ENCODE data around the gene SESTD1. TPM values are rescaled to one million over a fixed set of nuclear protein-coding genes. Genes with fewer than 3 reads are reported as not detected.
A peak's percentile ranks its signal among the peaks of the same experiment; 100 is the strongest.
"Not testable (repeated sequence)": the region's sequence is repeated elsewhere in the genome, so short reads cannot be mapped to it uniquely, and the experiment has no call there.

The SESTD1 gene
- total RNA-seq, 1 donor from 2014 or later, result 25.2 TPM

DNA sequence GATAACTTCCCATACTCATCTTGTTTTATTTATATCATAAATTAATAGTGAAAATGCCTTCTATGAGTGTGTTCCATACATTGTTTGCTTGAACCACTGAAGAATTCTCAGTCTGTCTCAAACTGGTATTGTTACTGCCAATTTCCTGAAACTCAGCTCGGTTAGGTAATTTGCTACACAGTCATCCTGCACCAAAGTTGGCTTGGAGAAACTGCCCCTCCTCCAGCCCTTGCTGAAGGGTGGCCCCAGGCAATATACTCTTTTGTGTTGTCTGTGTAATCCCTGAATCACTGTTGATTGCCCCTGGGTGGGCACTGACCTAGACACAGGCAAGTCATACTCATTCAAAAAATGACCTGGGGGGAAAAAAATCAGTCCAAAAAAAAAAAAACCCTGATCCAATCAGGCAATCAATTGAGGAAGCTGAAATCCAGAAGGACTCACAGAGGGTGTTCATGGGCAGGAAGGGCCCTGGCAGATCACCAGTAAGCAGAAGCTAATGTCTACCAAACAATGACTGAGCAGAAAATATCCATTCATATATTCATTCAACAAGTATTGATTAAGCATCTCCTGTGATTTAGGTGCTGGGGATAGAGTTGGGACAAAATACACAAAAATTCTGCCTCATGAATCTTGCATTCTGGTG lies 3.8 kb upstream of the SESTD1 start:
- peak; percentile 34 to 52 for DNase-seq (ENCODE audit: low read depth in 2 of 2)

GRCh38 chr2:179266271-179266670 lies 1.6 kb upstream of the SESTD1 start:
- DNase-seq (ENCODE audit: low read depth in 2 of 2), result no peak

DNA sequence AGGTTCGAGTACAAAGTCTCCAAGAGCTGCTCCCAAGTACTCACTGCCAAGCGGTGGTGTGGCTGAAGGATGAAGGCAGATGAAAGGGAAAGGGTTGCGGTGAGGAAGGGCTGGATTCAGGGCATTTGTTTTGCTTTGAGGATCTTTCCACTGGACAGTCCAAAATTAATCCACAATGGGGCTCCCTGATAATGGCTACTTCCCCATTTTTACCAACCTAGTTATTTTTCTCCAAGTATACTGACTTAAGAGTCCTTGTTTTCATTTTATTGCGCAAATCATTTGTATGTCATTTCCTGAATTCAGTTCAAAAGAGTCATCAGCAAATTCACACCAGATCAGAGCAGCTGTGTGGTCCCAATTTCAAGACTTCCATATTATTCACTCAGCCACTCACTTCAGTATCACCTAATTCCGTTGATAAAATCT lies 464 bp upstream of the SESTD1 start:
- peak in 1 of 2 donors; percentile 68 for DNase-seq (ENCODE audit: low read depth in 2 of 2)

DNA sequence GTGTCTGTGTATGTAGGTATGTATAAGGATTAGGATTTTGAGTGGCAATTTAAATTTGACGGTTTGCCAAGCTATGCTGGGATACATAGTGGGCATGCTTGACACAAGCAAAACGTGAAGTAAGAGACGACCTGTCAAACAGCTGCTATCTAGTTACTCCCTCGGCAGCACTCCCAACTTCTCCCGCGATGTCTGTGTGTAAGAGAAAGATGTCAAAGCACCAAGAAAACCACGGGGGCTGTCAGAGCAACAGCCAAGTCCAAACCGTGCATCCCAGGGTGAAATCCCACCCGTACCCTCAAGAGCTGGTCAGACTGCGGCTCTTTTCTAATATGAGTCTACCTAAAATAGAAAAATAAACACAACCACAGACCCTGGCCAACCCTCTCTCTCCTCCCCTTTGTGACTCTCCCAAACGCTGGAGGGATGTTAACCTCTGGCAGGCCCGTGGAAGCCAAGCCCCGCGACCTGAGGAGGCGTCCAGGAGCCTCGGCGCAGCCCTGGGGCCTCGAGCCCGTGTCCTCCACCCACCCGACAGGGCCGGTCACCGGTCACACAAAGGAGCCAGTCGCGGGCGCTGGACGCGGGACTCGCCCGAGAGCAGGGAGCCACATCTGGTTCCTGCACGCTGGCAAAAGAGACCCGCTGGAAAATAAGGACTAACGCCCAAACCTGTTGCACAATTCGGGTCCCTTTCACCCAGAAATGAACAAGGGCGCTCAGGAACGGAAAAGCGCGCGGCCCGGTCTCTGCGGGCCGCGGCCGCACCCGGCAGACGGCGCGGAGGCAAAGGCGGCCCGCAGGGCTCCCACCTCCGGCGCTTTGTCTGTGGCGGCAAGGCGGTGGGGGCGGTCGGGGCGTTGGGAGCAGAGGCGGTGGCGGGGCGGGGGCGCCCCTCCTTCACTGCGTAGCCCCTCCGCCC lies 925 bp downstream of the SESTD1 start:
- peak; percentile 55 to 61 for DNase-seq (ENCODE audit: low read depth in 2 of 2)

GRCh38 chr2:179263015-179263414 lies 1.6 kb downstream of the SESTD1 start:
- DNase-seq (ENCODE audit: low read depth in 2 of 2), result peak; percentile 51 to 68

DNA sequence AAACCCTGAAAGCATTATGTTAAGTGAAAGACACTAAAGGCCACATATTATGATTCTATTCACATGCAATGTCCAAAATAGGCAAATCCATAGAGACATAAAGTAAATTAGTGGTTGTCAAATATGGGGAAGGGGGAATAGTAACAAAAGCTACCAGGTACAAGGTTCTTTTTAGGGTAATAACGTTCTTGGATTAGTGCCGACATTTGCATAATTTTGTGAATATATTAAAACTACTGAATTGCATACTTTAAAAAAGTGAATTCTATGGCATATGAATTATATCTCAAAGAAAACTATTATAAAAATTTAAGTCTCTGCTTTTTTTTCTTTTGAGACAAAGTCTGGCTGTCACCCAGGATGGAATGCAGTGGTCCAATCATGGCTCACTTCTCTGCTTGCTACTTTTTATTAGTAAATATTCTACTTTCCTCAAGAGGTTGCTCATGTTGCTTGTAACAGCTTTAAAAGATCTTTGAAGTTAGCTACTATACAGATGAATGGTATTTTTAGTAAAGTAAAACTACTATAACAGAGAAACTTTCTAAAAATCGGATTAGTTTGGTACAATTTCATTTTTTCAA lies 2.5 kb downstream of the SESTD1 start:
- no peak for DNase-seq (ENCODE audit: low read depth in 2 of 2)

GRCh38 chr2:179261151-179261825 lies 3.3 kb downstream of the SESTD1 start:
- DNase-seq (ENCODE audit: low read depth in 2 of 2), result no peak

- DNase-seq (ENCODE audit: low read depth in 2 of 2), result no peak
Measured at GRCh38 chr2:179260224-179260623, 4.4 kb downstream of the SESTD1 start.

- no peak for DNase-seq (ENCODE audit: low read depth in 2 of 2)
Measured at GRCh38 chr2:179255129-179255528, 9.5 kb downstream of the SESTD1 start.

GRCh38 chr2:179253226-179253625 lies 11.4 kb downstream of the SESTD1 start:
- no peak for DNase-seq (ENCODE audit: low read depth in 2 of 2)

DNA sequence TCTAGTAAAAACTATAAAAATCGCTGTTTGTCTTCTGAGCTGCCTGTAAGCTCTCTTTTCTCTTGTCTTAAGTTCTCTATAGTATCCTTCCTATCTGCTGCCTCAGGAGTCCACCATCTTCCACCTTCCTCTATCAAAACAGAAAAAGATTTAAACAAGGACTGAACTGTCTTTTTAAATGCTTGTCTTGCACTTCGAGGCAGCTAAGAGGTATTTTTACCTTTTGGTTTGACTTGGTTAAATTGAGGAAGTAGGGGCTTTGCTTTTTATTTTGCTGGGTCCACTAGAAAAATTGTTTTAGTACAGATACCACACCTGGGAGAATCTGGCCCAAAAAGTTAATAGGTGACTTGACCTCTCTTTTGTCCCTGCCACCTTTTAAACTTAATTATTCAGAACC lies 12.2 kb downstream of the SESTD1 start:
- no peak for DNase-seq (ENCODE audit: low read depth in 2 of 2)

- DNase-seq (ENCODE audit: low read depth in 2 of 2), result no peak
Measured at GRCh38 chr2:179251870-179252269, 12.8 kb downstream of the SESTD1 start.

GRCh38 chr2:179250848-179251504 lies 13.7 kb downstream of the SESTD1 start:
- no peak for DNase-seq (ENCODE audit: low read depth in 2 of 2)

- DNase-seq (ENCODE audit: low read depth in 2 of 2), result no peak
Measured at GRCh38 chr2:179250095-179250494, 14.5 kb downstream of the SESTD1 start.

GRCh38 chr2:179248024-179248348 lies 16.6 kb downstream of the SESTD1 start:
- DNase-seq (ENCODE audit: low read depth in 2 of 2), result no peak

GRCh38 chr2:179247318-179248023 lies 17.2 kb downstream of the SESTD1 start:
- DNase-seq (ENCODE audit: low read depth in 2 of 2), result no peak

GRCh38 chr2:179245843-179246242 lies 18.8 kb downstream of the SESTD1 start:
- DNase-seq (ENCODE audit: low read depth in 2 of 2), result not testable (repeated sequence)

DNA sequence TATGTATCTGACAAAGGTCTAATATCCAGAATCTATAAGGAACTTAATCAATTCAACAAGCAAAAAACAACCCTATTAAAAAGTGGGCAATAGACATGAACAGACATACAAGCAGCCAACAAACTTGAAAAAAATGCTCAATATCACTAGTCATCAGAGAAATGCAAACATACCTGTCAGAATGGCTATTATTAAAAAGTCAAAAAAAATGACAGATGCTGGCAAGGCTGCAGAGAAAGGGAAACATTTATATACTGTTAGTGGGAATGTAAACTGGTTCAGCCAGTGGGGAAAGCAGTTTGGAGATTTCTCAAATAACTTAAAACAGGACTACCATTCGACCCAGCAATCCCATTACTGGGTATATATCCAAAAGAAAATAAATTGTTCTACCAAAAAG lies 21.6 kb downstream of the SESTD1 start:
- DNase-seq (ENCODE audit: low read depth in 2 of 2), result no peak

DNA sequence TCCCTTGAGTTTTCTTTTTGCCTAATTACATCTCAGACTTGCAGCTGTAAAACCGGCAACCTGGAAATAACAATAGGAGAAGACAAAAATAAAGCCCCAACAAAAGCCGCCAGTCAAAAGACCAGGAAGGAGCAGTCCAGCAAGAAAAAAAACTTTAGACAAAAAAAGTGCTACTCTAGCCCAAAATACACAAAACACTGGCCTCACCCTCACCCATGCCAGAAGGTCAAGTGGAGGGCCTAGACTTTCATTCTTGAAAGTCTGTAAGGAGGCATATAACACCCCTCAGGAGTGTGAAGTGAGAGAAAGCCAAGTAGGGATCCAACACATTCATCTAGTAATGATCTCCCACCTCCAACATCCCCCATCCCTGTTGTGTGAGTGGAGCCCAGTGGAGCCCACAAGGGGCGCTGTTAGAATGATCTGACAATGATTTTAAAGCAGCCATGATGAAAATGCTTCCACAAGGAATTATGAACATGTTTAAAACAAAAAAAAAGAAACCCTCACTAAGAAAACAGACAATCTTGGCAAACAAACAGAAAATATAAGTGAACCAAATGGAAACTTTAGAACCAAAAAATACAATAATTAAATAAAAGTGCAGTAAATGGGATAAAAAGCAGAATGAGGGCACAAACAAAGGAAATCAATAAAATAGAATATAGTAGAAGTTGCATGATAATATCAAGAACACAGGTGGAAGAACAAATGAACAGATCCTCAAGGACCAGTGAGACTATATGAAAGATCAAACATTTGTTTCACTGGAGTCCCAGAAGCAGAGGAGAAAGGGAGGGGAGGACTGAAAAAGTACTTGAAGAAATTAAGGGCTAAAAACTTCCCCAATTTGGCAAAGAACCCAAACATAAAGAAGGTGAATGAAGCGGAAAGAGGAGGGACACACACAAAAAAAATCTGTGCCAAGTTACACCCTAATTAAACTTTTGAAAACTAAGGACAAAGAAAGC lies 23.9 kb downstream of the SESTD1 start:
- peak in 1 of 2 donors; percentile 2 for DNase-seq (ENCODE audit: low read depth in 2 of 2)

GRCh38 chr2:179239838-179240237 lies 24.8 kb downstream of the SESTD1 start:
- DNase-seq (ENCODE audit: low read depth in 2 of 2), result no peak
